Endothelial cell of umbilical vein (primary cell): Measurements from ENCODE around the gene NEK2.
"Not testable (repeated sequence)": the region's sequence is repeated elsewhere in the genome, so short reads cannot be mapped to it uniquely, and the experiment has no call there.

Experiments used
- POLR2A ChIP-seq: IDR thresholded peaks from 2 replicates; pipeline ENCODE4 v1.6.1; 2012; ENCODE audit warnings: low read depth, mild to moderate bottlenecking, control low read depth, low read length
- POLR2AphosphoS5 ChIP-seq: IDR thresholded peaks from 2 replicates; pipeline ENCODE4 v1.6.1; 2012; ENCODE audit warnings: low read depth, mild to moderate bottlenecking, control low read depth, low read length, moderate library complexity; ENCODE audit not compliant: insufficient read depth
- TF ChIP-seq, protein P1 (sequence below), 2 donors: IDR thresholded peaks; 1 replicate in 1 of 2; 2 replicates in 1 of 2; pipeline ENCODE4 v1.5.1; 2011; ENCODE audit warnings: low read length in 2 of 2, mild to moderate bottlenecking in 2 of 2, moderate library complexity in 2 of 2, control low read depth in 1 of 2, inconsistent platforms in 1 of 2, low read depth in 1 of 2; ENCODE audit not compliant: insufficient read depth in 1 of 2; ENCODE audit errors: extremely low read depth in 1 of 2

DNA sequence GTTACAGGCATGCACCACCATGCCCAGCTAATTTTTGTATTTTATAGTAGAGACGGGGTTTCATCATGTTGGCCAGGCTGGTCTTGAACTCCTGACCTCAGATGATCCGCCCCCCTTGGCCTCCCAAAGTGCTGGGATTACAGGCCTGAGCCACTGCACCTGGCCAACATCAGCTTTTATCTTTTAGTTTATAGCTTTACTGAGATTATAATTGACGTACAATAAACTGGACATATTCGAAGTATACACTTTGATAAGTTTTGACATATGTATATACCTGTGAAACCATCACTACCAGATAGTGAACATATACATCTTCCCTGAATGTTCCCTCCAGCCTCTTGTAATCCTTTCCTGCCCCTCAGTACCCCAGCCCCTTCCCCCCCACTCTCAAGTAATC, 41.1 kb upstream of the NEK2 start:
- TF ChIP-seq, protein P1, sequence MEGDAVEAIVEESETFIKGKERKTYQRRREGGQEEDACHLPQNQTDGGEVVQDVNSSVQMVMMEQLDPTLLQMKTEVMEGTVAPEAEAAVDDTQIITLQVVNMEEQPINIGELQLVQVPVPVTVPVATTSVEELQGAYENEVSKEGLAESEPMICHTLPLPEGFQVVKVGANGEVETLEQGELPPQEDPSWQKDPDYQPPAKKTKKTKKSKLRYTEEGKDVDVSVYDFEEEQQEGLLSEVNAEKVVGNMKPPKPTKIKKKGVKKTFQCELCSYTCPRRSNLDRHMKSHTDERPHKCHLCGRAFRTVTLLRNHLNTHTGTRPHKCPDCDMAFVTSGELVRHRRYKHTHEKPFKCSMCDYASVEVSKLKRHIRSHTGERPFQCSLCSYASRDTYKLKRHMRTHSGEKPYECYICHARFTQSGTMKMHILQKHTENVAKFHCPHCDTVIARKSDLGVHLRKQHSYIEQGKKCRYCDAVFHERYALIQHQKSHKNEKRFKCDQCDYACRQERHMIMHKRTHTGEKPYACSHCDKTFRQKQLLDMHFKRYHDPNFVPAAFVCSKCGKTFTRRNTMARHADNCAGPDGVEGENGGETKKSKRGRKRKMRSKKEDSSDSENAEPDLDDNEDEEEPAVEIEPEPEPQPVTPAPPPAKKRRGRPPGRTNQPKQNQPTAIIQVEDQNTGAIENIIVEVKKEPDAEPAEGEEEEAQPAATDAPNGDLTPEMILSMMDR (IDR thresholded peaks at IDR 0.05; ENCODE audit: extremely low read depth in 1 of 2, insufficient read depth in 1 of 2, low read depth in 1 of 2, low read length in 2 of 2) = not testable (repeated sequence)
- not testable (repeated sequence) for TF ChIP-seq POLR2A, POLR2AphosphoS5
